GM10847 (cell line): Measurements from ENCODE around the gene PNPLA7.

ENCODE experiments used
- POLR2A ChIP-seq: IDR thresholded peaks from 2 replicates; pipeline ENCODE4 v1.6.1; 2011; ENCODE audit not compliant: insufficient read length; ENCODE audit errors: extremely low read depth

The PNPLA7 gene

DNA sequence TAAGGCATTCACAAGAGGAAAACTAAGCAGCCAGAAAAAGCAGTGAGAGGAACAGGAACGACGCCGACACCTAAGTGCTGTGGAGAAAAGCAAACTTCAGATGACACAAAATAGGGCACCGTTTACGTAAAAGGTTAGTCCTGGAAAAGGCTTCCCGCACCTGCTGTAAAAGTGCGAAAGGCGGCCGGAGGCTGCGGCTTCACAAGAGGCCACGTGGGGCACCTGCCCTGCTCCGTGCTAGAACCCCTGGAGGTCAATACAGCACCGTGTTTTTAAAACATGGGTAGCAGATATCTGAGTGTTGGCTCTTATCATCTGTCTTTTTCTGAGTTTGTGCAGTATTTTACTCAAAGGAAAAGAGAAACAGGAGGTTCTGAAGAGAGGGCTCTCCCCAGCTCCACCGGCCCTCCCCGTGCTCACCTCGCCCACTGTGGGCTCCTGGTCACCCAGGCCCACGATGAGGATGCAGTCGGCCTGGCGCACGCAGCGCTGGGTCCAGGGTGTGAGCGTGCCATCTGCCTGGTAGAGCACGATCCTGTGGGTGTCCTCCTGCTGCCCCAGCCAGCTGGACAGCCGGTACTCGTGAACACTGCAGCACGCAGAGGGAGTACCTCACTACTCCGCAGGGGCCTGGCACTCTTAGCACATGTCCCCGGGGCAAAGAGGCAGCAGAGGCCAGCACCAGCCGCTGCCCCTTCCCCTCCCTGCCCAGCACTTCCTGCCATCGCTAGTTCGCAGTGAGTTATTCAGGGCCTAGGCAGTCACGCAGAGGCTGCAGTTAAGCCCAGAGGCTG, 70.1 kb downstream of the PNPLA7 start:
- TF ChIP-seq POLR2A = no peak

DNA sequence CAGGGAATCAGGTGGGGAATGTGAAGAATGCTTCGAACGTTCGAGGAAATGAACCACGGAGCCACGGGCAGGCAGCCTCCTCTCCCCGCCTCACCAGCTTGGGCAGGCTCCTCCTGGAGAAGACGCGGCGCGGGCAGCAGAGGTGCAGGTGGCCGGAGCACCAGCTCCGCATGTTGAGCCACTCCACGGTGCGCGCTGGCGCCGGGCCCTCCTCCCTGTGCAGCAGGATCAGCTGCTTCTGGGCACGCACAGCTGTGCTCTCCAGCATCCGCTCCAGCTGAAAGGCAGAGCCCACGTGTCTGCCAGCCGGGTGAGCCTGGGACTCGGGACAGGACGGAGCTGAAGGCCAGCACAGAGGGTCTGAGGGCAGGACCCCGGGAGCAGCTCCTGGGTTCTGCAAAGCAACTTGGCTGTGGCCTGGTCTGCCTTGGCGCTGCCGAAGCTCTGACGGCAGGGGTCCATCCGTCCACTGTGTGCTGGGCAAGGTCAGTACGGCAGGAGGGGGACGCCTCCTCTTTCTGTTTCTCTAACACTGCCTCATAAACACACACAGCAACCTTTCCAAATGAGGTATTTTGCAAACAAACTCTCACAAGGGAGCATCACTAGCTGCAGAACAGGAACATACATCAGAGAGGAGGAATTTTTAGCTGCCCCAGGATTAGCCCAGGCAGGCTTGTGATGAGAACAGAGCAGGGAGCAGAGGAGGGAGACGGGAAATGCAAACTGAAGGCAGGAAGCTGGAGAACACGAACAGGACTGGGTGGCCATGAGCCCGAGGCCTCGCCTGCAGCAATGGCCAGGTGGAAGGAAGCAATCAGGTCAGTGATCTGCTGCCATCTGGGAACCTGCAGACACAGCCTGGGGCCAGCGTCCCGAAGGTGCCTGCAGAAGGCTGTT, 71.0 kb downstream of the PNPLA7 start:
- no peak for TF ChIP-seq POLR2A

DNA sequence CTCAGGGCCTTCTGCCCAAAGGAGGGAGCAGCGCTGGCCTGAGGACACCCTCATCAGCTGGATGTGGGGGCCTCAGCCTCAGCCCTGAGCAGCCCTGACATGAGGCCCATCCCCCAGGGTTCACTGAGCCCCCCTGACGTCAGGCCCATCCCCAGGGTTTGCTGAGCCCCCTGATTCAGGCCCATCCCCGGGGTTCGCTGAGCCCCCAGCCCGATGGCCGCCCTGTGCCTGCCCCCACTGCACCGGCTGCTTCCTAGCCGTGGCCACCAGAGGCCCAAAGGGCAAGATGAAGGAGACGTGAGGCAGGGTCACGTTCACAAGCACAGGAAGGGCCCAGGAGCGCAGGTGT, 71.6 kb downstream of the PNPLA7 start:
- no peak for TF ChIP-seq POLR2A

DNA sequence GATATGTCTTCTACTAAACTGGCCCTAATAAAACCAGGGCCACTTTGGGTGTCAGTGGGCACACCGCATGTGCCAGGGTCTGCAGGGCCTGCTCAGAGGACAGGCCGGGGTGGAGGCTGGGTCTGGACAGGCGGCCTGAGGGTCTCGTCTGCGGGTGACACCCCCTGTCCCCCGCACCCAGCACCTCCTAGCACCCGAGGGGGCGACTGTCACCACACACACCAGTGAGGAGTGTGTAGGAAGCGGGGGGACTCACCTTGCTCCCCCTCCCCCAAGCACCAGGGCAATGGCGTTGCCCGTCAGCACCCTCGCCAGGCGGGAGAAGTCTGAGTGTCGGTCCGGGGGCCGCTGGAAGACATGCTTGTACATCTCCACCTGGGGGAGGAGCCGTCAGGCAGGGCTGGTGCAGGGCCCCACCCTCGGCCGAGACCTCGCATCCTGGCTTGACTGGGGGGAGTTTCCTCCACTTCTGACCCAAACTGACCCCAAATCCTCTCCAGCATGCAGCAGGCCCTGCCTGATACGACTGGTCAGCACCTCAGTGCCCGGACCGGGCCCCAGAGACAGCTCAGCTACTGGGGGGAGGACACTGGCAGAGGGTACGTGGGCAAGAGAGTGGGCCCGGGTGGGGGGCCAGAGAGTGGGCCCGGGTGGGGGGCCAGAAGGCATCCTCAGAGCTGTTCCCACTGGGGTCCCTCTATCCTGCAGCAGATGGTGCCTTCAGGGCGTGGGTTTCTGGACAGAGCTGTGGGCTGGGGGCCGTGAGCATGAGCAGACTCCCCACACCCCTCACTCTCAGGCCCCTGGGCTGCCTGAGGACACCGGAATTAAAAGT, 72.2 kb downstream of the PNPLA7 start:
- TF ChIP-seq POLR2A = no peak

DNA sequence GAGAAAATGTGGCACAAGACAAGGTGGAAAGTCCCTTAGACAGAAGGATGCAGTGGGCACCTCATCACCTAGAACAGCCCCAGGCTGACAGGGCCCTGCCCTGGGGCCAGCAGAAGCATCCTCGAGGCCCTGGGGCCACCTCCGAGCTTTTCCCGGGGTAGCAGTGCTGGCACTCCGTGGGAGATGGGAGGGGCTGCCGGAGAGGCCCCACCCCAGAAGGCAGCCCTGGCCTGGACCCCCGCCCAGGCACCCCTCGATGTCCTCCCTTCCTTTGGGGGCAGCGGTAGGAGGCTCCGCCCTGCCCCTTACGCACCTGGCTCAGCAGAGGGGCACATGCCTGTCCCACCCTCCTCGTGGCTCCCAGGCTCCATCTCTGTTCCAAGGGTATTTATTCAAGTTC, 73.3 kb downstream of the PNPLA7 start:
- no peak for TF ChIP-seq POLR2A

DNA sequence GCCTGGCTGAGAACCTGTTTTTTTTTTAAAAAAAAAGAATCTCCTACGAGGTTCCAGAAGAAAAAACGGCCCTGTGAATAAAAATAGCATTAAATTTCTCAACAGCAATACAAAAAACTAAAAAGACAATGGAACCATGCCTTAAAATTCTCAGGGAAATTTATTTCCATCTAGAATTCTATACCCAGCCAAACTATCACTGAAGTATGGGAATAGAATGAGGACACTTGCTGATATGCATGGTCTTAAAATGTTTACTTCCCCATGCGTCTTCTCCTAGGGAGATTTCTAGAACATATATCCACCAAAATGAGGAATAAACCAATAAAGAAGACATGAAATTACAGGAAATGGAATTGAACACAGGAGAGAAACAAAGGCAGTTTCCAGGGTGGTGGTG, 74.5 kb downstream of the PNPLA7 start:
- no peak for TF ChIP-seq POLR2A

DNA sequence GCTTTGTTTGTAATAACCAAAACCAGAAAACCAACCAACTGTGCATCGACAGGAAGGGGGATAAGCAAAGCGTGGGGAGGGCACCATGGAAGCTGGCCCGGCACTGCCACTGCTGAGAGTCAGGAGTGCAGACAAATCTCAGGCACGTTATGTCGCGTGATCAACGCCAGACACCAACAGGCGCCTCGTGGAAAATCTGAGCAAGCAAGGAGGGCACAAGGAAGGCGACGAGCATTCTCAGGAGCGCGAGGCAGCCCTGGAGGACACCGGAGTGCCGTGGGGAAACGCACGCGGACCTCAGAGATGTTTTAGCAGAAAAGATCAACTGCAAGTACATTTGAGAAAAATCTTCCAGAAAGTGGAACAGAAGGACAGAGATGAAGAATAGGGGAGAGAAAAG, 75.9 kb downstream of the PNPLA7 start:
- no peak for TF ChIP-seq POLR2A

DNA sequence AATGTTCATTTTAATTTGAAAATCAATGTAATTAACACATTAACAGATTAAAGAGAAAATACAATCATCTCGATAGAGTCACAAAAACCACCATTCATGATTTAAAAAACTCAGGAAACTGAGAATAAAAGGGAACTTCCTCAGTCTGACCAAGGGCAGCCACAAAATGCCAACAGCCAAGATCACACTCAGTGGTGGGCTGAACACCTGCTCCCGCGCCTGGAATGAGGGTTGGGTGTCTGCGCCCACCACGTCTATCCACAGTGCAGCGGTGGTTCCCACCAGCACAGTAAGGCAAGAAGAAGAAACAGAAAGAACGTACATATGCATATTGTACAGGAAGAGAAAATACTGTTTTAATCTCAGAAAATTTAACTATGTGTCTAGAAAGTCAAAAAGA, 79.4 kb downstream of the PNPLA7 start:
- TF ChIP-seq POLR2A = no peak

DNA sequence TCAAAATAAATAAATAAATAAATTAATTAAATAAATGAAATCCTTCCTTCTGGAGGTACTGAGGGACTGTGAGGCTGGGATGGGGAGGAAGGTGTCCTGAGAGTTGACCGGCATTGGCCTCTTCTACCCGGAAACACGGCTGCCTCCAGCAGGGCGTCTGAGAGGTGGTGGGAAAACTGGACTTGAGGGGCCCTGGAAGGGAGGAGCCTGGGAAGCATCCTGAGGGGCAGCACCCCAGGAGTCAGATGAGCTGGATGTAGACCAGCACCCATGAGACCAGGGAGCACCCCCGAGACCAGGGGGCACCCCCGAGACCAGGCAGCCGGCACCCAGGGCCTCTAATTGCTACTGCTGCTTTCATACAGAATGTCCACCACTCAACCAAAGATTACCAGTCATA, 82.3 kb downstream of the PNPLA7 start:
- no peak for TF ChIP-seq POLR2A

DNA sequence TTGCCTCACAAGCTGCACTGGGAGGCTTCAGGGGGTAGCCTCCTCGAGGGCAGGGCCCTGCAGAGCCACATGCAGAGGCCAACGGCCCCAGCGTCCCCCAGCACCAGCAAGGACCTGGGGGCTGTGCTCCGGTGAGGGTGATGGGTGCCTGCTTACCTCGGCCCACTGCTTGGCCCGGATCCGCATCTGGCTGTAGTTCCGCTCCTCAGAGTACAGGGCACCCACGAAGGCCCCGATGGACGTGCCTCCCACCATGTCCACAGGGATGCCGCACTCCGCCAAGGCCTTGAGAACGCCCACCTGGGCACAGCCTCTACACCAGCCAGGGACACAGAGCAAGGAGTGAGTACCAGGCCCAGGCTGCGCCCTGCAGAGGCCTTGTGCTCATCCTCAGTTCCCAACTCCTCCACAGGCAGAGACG, 83.0 kb downstream of the PNPLA7 start:
- TF ChIP-seq POLR2A = no peak

DNA sequence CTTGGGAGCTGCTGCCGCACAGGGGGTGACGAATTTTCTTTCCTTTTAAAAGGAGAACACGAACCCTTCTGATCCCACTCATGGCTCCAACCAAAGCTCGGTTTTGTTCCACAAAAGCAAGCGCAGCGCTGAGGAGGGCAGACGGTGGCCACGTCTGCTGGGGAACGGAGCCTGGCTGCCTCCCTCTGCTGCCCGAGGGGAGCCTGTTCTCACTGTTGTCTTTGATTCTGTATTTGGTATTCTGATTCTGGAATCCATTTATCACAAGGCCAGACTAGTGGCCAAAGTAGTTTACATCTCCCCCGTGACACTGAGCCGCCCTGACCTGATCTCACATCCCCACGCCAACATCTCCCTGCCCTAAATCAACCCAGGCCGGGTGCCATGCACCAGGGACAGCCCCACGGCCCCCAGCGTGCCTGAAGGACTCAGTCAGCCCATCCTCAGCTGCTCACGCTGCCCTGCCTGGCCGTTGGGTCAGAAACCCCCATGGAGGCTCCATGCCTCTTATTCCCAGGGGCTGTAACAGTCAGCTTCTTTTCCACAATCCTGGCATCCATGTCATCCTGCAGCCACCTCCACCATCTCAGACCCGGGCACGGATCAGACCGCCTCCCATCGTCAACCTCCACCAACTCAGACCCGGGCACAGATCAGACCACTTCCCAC, 84.3 kb downstream of the PNPLA7 start:
- no peak for TF ChIP-seq POLR2A

DNA sequence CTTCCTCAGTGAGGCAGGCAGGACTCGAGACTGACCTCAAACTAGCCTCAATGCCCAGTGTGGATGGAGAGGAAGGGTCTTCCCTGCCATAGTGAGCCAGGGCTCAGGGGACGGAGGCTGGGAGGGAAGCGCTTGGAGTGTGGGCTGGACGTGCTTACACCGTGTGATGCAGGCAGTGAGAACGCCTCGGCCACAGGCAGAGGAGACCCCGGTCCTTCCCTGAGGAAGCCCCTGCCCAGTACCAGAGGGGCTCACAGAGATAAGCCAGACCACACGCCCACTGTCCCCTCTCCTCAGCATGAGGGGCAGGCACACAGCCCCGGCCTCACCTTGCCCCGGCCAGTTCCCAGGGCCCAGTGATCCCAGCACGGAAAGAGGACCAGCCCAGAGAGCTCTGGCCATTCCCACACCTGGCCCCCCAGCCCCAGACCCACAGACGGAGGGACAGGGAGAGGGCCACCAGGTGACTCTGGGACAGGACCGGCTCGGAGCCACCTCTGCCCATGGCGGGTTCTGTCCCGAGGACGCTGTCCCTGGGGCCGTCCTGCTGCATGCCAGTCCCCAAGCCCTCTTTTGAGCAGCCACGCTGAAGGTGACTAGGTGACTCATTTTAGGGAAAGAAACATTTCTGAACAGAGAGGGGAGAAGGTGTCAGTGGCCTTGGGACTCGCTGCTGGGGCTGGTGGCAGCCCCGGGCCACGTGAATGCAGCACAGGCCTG, 85.0 kb downstream of the PNPLA7 start:
- TF ChIP-seq POLR2A = no peak

DNA sequence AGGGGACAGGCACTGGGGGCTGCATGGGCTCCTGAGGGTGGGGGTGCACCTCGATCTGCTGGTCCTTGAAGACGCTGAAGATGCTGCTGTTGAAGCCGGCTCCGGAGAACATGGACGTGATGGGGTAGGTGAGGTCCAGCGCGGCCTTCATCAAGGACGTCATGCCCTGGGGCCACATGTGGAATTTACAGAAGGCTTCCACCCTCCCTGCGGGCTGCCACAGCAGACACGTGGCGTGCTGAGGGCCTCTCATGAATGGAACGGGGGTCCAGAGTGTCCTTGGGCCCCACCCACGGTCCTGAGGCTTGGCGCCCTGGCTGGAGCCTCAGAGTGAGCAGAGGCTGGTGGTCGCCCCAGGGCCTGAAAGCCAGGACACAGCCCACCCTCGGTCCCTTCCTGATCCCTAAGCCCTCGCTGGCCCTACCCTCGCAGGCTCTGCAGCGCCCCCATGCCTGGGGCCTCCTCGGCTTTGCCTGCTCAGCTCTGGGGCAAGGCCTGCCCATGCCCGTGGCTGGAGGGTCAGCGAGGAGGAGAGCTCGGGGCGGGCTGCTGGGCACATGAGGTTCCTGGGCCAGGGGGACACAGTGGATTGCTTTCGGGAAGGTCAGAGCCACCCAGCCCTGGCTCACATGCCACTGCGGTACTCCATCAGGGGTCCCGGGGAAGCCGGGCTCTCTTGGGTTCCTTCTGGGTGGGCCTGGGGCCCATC, 85.8 kb downstream of the PNPLA7 start:
- no peak for TF ChIP-seq POLR2A

DNA sequence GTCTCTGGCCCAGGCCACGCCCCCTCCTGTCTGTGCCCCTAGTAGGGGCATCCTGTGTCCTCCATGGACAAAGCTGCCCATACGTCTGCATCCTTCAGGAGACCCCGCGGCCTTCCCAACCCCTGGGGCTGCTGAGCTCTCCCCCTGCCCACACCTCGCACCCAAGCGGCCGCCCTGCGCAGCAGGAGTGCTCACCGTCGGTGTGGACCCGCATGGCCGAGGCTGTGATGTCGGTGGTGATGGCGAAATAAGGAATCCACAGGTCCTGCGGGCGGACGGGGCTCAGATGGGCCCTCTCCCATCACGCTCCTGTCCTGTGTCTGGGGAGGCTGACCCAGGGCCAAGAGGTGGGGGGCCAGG, 86.3 kb downstream of the PNPLA7 start:
- no peak for TF ChIP-seq POLR2A
